SKM-1 (cell line): ENCODE results near the gene EXOC6.

Experiments
- DNase-seq: peaks from one replicate; lab custom pipeline; 2025; ENCODE audit not compliant: unreplicated experiment; lab: John Stamatoyannopoulos, UW

Gene EXOC6

DNA sequence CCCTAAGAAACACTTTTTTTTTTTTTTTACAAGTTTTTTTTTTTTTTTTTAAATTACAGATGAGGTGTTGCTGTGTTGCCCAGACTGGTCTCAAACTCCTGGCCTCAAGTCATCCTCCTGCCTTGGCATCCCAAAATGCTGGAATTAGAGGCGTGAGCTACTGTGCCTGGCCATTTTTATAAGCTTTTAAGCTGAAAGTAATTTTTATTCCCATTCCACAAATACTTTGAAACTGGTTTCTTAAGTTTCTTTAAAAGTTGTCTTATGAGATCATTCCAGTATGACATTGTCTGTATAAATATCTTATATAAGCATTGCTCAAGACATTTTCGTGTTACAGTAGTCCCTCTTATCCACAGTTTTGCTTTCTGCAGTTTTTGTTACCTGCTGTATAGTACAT lies 150.9 kb downstream of the EXOC6 start:
- DNase-seq, result no peak

DNA sequence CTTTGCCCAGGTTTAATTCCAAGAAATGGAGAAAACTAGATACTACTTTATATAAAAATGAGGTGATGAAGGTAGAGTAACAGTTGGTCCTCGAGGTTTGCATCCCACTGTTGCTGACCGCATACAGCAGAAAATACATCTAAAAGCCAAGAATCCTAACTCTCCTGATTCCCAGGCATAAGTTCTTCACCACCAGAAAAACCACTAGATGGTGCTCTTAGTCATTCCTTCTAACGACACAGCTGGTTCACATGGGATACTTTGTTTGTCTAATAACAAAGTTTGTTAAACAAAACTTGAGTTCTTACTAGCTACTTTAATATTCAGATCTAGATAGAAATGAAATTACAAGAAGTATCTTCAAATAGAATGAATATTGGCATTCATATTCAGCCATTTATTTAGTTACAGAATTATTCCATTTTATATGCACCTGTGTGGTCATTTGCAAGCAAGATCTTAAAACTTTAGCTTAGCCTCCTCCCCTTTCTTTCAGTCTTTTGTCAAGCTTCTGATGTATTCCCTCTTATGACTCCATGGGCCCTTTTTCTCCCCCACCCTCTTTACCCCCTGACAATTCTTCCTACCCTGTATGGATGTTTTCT lies 158.2 kb downstream of the EXOC6 start:
- no peak for DNase-seq

DNA sequence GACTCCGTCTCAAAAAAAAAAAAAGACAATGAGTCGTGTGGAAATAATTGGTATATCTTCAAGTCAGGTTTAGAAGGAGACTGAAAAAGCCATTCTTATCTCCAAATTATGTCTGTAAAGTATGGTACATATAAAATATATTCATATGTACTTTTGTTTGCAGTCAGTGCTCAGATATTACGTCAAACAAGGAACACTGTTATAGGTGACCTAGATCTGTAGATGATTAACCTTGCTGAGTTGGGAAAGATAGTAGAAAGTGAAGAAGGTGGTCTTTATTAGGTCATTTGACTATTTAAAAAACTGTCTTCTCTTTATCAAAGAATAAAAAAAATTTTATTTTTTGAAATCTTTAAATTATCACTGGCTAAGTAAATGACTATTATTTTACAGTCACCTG lies 167.4 kb downstream of the EXOC6 start:
- no peak for DNase-seq

- DNase-seq, result no peak
Measured at GRCh38 chr10:93023013-93023650, 174.8 kb downstream of the EXOC6 start.

GRCh38 chr10:93026072-93026471 lies 177.8 kb downstream of the EXOC6 start:
- no peak for DNase-seq

DNA sequence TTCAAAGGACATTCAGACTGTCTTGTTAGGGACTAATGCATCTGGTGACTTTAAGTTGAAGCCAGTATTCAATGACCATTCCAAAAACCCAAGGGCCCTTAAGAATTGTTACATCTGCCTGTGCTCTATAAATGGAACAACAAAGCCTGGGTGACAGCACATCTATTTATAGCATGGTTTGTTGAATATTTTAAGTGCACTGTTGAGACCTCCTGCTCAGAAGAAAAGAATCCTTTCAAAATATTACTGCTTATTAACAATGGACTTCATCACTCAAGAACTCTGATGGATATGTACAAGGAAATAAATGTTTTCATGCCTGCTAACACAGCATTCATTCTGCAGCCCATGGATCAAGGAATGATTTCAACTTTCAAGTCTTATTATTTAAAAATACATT lies 179.2 kb downstream of the EXOC6 start:
- no peak for DNase-seq

DNA sequence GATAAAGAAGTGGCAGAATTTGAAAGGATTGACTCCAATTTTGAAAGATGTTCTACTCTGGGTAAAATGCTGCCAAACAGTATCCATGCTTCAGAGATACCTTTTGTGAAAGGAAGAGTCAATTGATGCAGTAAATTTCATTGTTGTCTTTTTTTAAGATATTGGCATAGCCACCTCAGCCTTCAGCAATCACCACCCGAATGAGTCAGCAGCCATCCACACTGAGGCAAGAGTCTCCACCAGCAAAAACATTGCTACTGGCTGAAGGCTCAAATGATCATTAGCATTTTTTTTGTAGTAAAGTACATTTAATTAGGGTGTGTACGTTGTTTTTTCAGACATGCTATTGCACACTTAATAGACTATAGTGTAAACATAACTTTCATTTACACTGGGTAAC lies 180.6 kb downstream of the EXOC6 start:
- DNase-seq, result no peak

GRCh38 chr10:93030409-93030808 lies 182.1 kb downstream of the EXOC6 start:
- DNase-seq, result no peak

DNA sequence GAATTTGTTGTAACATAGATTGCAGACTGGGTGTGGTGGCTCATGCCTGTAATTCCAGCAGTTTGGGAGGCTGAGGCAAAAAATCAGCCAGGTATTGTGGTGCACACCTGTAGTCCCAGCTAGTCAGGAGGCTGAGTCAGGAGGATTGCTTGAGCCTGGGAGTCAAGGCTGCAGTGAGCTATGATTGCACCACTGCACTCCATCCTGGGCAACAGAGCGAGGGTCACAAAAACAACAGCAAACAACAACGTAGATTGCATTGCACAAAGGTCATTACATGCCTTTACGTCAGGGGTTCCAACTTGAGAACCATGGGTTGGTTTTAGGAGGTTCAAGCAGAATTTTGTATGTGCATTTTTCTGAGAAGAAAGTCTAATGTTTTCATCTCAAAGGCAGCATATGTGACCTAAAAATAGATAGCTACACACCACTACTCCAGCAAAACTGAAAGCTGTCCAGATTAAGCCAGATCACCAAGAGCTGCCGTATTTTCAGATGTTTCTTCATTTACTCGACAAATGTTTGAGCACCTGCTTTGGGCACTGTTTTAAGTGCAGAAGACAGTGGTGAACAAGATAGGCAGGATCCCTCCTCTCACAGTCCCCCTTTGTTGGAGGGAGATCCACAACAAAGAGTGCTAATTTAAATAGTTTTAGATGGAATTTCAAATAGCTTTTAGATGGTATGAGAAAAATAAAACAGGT lies 183.9 kb downstream of the EXOC6 start:
- no peak for DNase-seq

- DNase-seq, result no peak
Measured at GRCh38 chr10:93032809-93033137, 184.5 kb downstream of the EXOC6 start.

DNA sequence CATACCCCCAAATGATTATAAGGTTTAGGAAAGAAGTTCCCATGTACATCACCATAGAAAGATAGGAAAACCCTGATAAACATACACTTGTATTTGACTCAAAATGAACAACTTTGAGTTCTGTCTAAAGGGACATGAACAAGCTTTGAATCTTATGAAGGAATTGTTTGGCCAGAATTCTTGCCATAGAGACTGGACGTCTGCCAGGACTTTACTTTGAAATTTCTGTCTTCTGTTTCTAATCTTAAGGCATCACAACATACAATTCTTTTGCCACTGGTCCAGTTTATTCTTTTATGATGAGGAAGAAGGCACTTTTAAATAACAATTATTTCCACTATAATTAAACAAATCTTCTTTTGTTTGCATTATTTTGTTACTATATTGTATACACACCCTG lies 186.1 kb downstream of the EXOC6 start:
- DNase-seq, result no peak

DNA sequence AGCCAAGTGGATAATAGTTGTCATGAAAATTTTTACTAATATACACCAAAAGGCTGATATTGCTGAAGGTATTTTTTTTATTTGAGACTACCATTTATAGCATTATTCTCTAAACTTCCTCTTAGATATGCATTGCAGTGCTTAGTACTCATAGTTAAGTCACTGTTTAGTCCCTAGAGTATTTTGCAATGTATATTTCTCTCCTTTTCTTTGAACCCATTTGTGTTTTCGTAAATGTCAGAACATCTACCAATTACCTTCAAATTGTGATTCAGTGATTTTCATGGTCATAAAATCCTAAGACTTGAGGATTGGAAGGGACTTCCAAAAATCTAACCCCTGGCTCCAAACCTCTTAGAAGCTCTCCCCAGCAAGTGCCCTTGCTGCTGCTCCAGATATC lies 190.8 kb downstream of the EXOC6 start:
- no peak for DNase-seq

GRCh38 chr10:93039721-93040120 lies 191.4 kb downstream of the EXOC6 start:
- peak; percentile 66 for DNase-seq

DNA sequence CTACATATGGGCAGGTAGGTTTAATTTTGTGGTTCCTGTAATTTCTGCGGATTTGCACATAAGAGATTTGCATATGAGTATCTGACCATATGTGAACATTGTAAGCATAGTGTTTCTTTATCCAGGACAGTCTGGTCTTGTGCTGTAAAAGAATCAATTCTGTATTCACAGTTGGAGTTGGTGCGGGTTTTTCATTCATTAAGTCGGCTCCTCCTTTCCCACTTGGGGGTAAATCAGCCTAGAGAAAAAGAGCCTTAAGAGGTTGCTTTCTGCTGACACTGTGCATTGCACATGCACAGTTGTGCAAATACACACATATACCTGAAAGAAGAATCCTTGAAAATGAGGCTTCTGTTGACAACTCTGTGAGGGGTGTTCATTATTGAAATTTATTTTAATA lies 206.2 kb downstream of the EXOC6 start:
- DNase-seq, result no peak

DNA sequence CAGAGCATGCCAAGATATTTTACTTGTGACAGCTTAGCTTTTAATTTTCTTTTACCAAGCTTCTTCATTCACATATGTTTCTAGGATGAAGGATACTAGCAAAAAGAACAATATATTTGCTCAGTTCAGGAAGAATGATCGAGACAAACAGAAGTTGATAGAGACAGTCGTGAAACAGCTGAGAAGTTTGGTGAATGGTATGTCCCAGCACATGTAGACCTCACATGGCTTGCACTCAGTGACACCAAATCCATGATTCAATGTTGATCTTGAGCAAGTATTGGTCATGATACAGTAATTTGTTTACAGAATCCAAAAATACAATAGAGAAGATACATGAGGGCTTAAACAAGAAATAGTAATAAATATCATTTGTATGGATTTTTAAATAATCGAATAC lies 209.8 kb downstream of the EXOC6 start:
- DNase-seq, result no peak

DNA sequence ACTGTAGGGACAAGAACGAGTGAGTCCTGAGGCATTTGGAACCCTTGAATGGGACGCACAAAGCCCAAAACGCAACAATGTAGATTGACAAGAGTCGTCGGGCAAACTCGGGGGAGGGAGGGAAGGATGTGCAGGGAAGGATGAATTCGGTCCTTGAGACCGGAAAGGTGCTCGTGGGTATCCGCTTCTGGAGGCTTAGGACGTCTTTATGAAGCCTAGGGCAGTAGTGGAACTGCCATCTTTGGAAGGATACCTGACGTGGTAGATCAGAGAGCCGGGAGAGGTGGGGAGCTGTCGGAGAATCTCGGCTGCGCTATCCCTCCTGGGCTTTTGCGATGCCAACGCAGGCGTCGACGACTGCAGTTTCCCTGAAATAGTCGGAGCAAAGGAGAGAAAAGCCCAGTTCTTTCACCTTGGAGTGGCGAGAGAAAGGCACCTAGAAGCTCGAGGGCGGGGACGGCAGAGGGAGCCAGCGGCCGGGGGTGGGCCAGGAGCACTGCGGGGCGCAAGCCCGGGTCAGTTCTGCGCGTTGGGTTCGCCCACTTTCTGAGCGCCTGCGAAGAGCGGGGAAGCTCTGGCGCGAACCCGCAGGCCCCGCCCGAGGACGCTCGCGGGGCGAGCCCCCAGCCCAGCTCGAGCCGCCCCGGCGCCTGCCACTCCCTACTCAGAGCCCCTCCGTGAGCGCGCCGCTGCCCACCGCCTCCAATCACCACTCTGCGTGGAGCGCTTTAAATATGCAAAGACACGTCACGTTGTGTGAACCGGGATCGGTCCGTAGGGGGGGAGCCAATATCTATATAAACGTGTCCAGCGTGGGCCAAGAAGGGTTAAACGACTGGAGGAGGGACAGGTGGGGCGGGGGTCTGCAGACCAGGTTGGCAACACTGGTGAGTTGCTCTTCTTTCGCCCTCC lies 211.9 kb downstream of the EXOC6 start, which contains the start of gene CYP26C1:
TSS of gene CYP26C1 (plus strand) at position 824 of the 912 bp plus-strand sequence. CDS start 466 bp downstream, outside the sequence.
- no peak for DNase-seq

GRCh38 chr10:93060887-93061593 lies 212.7 kb downstream of the EXOC6 start:
- DNase-seq, result no peak

DNA sequence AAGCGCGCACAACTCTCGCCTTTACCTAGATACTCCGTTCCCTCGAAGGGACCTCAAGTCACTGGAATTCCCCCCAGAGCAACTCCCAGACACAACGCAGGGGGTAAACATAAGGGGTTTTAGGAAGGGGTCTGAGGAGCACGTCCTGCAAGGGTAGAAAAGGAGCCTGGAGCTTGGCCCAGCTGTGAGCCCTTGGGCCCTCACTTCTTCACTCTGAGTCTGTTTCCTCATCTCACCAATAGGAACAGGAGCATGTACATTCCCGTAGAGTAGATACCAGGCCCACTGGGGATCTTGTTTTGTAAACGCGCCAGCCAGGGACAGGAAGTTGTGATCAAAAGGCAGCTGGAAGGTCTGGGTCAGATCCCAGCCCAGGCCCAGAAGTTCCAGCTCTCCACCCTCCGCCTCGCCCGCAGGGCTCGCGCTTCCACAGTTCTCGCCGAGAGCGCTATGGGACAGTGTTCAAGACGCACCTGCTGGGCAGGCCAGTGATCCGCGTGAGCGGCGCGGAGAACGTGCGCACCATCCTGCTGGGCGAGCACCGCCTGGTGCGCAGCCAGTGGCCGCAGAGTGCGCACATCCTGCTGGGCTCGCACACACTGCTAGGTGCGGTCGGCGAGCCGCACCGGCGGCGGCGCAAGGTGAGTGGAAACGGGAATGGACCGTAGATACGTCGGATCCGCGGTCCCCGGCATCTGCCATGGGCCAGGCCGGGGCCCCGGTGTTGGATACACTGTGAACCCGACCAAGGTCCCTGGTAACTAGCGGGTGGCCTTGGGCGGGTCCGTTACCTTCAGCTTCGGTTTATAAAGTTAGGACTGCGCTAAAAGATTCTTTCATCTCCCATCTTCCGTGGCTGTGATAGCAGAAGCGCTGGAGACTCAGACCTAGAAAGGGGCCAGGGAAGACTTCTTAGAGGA lies 213.5 kb downstream of the EXOC6 start:
- no peak for DNase-seq

GRCh38 chr10:93062514-93063143 lies 214.3 kb downstream of the EXOC6 start:
- no peak for DNase-seq
